ENCODE data around the gene NBL1. TPM values are rescaled to one million over a fixed set of nuclear protein-coding genes. Genes with fewer than 3 reads are reported as not detected.

NBL1 gene, protein sequence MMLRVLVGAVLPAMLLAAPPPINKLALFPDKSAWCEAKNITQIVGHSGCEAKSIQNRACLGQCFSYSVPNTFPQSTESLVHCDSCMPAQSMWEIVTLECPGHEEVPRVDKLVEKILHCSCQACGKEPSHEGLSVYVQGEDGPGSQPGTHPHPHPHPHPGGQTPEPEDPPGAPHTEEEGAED
- total RNA-seq, result 154 TPM

- DNase-seq (ENCODE audit: low spot score), result peak; percentile 62
These were observed at the start of gene NBL1 for GRCh38 chr1:19643602-19644394. NBL1 (plus strand) TSS chr1:19644311; CDS start chr1:19655031, 10,720 bp downstream.

GRCh38 chr1:19596065-19596713 is 47.9 kb upstream of the NBL1 start:
- peak; percentile 13 for DNase-seq (ENCODE audit: low spot score)

DNA sequence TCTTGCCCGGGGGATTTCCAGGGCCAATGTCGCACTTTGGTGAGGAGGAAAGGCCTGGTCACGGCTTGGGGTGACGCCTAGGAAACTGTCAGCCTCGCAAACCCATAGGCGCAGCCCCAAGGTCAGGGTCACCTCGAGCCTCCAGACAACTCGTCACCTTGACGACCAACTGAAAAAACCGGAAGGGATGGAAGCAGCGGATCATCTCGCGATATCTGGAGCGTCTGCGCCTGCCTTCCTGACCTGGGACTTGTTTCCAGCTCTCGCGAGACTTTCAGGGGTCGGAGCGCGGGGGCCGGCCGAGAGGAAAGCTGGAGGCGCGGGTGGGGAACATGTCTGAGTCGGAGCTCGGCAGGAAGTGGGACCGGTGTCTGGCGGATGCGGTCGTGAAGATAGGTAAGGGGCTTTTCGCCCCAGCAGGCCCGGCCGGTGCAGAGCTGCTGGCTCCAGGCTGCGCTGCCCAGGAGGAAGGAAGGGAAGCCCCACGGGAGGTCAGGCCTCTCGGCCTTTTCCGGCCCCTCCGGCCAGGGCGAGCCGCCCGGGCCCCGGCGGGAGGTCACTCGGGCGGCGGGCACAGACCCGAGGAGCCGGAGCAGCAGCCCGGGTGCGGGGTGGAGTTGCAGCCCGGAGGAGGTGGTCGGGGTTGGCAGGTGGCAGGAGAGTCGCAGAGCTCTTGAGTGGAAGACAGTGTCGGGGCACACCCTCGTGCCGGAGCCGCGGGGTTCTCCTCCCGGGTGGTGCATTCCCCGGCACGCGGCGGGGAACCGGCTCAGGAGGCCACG is 47.2 kb upstream of the NBL1 start:
- peak; percentile 98 for DNase-seq (ENCODE audit: low spot score)

- peak; percentile 12 for DNase-seq (ENCODE audit: low spot score)
These were observed 46.4 kb upstream of the NBL1 start for GRCh38 chr1:19597496-19598309.

DNA sequence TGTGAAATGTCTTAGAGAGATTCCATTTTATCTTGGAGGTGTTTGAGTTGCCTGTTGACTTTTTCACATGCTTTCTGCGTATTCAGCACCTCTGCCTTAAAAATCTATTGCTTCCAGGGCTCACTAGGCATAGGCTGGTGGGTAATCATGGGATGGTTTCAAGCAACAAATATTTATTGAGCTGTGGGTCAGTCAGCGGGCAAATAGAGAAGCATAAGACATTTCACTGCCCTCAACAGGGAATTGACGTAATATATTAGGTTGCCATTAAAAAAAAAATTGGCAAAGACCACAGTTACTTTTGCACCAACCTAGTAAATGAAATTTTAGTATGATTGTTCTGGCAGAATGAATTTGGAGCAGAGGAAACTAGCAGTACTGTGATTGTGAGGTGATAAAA is 44.3 kb upstream of the NBL1 start:
- DNase-seq (ENCODE audit: low spot score), result no peak

DNA sequence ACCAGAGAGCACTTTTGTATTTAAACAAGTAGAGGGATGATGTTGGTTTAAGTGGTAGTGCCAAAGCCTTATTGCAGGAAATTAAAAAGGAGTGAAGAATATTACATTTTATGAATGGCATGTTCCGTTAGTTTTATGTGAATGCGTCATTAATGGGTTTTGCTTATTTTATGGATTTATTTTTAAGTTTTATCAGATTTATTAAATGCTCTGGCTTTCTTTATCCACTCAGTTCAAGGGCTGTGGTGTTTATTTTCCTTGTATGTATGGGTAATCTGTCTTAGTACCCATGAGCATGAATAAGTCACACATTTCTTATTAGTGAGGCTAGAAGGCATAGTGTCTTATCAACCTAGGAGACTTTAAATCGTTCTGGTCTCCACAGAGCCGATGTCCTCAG is 41.6 kb upstream of the NBL1 start:
- DNase-seq (ENCODE audit: low spot score), result no peak

DNA sequence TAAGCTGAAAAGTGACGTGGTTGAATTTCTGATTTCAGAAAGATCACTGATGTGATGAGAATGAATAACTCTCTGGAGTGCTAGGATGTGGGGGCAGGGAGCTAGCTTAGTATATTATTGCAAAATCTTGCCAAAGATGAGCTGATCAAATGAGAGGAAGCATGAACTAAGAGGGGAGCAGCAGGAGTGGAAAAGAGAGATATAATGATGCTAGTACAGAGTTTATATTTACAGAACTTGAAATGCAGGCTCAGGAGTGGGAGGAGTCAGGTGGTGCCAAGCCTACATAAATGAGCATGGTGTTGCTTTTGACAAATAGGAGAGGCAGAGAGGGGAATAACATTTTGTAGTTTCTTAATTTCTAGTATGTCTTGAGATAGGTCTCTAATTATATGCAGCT is 38.1 kb upstream of the NBL1 start:
- no peak for DNase-seq (ENCODE audit: low spot score)

GRCh38 chr1:19606817-19607642 is 37.1 kb upstream of the NBL1 start:
- DNase-seq (ENCODE audit: low spot score), result no peak

DNA sequence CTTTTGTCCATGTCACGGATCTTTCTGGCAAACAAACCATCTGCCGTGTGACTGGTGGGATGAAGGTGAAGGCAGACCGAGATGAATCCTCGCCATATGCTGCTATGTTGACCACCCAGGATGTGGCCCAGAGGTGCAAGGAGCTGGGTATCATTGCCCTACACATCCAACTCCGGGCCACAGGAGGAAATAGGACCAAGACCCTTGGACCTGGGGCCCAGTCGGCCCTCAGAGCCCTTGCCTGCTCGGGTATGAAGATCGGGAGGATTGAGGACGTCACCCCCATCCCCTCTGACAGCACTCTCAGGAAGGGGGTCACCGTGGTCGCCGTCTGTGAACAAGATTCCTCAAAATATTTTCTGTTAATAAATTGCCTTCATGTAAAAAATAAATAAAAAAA is 35.9 kb upstream of the NBL1 start:
- no peak for DNase-seq (ENCODE audit: low spot score)

DNA sequence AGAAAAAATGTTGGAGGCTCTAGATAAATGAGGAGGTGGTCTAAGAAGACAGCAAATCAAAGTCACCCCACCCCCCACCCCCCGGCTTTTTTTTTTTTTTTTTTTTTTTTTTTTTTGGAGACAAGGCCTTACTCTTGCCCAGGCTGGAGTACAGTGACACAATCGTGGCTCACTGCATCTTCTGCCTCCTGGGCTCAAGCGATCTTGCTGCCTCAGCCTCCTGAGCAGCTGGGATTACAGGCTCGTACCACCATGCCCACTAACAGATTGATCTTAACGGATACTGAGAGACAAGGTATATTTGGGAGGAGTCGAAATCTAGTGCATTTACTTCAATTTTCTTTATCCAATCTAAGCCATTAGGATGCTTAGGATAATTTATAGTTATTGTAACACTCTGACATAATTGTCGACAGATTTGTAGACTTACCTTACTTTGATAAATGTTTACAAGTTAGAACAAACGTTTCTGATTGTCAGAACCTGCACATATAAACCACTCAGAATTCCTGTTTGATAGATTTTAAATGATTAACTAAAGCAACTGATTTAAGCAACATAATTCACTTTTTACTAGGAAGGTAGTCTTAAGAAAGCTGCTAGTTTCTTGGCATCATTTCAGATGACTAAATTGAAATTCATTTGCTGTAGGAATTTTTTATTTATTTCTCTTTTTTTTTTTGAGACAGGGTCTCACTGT is 33.7 kb upstream of the NBL1 start:
- DNase-seq (ENCODE audit: low spot score), result no peak

DNA sequence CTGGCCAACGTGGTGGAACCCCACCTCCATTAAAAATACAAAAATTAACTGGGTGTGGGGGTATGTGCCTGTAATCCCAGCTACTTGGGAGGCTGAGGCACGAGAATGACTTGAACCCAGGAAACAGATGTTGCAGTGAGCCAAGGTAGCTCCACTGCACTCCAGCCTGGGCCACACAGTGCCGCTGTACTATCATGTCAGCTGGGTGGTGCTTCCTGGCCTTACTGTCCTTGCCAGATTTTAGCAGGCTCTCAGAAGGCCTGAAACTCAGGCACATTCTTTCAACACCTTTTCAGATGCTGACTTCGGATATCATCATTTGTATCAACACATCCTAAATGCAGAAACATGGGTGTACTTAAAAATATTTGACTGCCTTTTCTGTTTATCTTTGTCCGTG is 31.6 kb upstream of the NBL1 start:
- DNase-seq (ENCODE audit: low spot score), result no peak

DNA sequence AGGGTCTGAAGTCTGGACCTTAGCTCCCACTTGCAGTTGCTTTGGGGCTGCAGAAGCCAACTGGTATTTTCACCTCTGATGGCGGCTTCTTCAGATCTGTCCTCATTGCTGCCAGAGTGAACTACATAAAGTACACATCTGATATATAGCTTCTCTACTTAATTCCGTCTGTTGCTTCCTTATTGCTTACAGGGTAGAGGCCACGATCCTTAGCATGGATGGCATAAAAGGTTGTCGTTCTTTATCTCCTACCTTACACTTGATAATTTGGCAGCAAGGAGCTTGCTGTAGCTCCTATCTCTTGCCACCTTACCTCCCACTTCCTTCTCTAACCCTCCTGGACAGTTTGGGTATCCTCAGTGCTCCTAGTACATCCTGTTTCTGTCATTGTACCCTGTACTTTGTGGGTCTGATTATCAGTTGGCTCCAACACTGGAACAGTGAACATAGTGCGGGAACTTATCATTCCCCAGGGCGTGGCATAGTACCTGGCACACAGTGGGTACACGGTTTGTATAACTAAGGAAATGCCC is 30.9 kb upstream of the NBL1 start:
- no peak for DNase-seq (ENCODE audit: low spot score)

GRCh38 chr1:19615438-19615837 is 28.7 kb upstream of the NBL1 start:
- no peak for DNase-seq (ENCODE audit: low spot score)

DNA sequence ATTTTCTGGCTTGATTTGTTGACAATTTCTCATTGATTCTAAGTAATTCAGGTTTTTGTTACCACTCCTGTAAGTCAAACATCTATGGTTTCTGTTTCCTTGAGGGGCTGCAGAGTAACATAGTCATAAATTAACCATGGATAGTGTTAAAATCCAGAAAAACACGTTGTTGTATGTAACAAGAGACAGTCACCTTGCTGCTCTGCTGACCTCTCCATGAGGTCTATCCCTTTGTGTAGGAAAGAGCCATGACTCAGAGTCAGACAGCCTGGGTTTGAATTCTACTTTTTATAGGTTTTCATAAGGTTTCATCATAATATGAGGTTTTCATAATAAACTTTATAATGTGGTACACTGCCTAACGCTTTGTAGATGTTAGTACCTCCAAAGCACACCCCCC is 27.6 kb upstream of the NBL1 start:
- DNase-seq (ENCODE audit: low spot score), result no peak

- DNase-seq (ENCODE audit: low spot score), result no peak
These were observed 26.7 kb upstream of the NBL1 start for GRCh38 chr1:19617376-19617775.

DNA sequence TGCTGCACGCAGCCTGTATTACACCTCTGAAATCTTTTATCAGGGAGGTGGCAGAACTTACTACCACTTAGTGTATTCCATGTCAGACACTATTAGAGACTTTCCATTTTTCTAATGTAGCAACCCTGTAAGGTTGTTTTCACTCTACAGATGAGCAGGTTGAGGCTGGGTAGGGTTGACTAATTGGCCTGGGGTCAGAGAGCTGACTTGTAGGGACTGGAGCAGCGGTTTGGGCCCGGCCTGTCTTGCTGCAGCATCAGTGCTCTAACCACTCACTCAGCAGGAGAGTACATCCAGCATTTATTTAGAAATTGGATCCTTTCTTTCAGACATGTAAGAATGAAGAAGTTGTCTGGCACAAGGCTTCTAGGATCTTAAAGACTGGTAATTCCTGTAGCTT is 25.7 kb upstream of the NBL1 start:
- no peak for DNase-seq (ENCODE audit: low spot score)

- DNase-seq (ENCODE audit: low spot score), result no peak
These were observed 24.3 kb upstream of the NBL1 start for GRCh38 chr1:19619697-19620384.

- DNase-seq (ENCODE audit: low spot score), result no peak
These were observed 23.3 kb upstream of the NBL1 start for GRCh38 chr1:19620786-19621185.

Data from mucosa of gallbladder (tissue), 1 donor.